Mucosa of descending colon (tissue), 3 donors: ENCODE measurements around the gene SNX11. TPM values are rescaled to one million over a fixed set of nuclear protein-coding genes. Genes with fewer than 3 reads are reported as not detected.
"Not testable (repeated sequence)": the region's sequence is repeated elsewhere in the genome, so short reads cannot be mapped to it uniquely, and the experiment has no call there.

Experiments used
- ATAC-seq: fragments of 200-7000 bp; cut with Tn5 transposase; one replicate; pipeline ENCODE4 v1.9.1; 2020; ENCODE audit warnings: mild to moderate bottlenecking, moderate library complexity
- DNase-seq, 3 donors: peaks; one replicate each; pipeline ENCODE4 v3.0.0-alpha.2; 2020
- H3K36me3 ChIP-seq: fragments of 200-600 bp; one replicate; pipeline ENCODE4 v1.8.0; 2021; ENCODE audit warnings: low read depth, mild to moderate bottlenecking
- H3K4me1 ChIP-seq: fragments of 200-600 bp; one replicate; pipeline ENCODE4 v1.8.0; 2021; ENCODE audit warnings: low read depth, mild to moderate bottlenecking
- H3K4me3 ChIP-seq: fragments of 200-600 bp; one replicate; pipeline ENCODE4 v1.8.0; 2021; ENCODE audit warnings: mild to moderate bottlenecking
- H3K9me3 ChIP-seq: fragments of 200-600 bp; one replicate; pipeline ENCODE4 v1.8.0; 2021; ENCODE audit warnings: mild to moderate bottlenecking
- intact Hi-C, 2 donors: fragments of 100-400 bp; cut with DNase I in 1 of 2; cut with micrococcal nuclease in 1 of 2; formaldehyde crosslinking; loops; one replicate each; pipeline versions ENCODE4 v1.11.0 to v1.11.1; 2022; cut with DNase I, micrococcal nuclease
- total RNA-seq, 3 donors: library from RNA; stranded (reverse); fragmentation: NEBNext Ultra II Directional in 2 of 3; extraction: Animal tissue kit (Norgen Biotek cat#: 25700) in 2 of 3; gene quantifications; one replicate each; pipeline versions ENCODE4 v1.2.1 to v1.2.4, GENCODE V29; 2021 to 2023
- TF ChIP-seq, protein P1 (sequence below): fragments of 200-600 bp; IDR thresholded peaks from one replicate; pipeline ENCODE4 v1.8.0; 2022; ENCODE audit warnings: antibody characterized with exemption, mild to moderate bottlenecking
- donor health status: DM: no; HTN: no; CAD: no; lungs with moderate emphysema.
- donor health status: DM: no; HTN: no; CAD: no.
- donor health status: DM: no; HTN: yes; CAD: no.

SNX11 gene
- total RNA-seq, 3 donors from 2014 or later, result 25.4 to 26.5 (median 25.4) TPM

DNA sequence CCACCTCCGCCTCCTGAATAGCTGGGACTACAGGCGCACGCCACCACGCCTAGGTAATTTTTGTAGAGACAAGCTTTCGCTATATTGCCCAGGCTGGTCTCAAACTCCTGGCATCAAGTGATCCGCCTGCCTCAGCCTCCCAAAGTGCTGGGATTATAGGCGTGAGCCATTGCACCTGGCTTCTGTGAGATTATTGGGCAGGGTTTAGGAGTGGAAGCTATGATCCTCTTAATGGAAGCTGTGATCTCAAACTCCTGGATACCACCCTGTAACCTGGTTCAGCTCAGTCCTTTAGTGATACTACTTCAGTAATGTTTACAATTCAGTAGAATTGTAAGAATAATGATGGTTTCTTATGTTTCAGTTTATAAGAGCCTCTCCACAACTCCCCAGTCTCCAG, 45.3 kb upstream of the SNX11 start:
- Histone ChIP-seq H3K4me3 (no peak overlapping the region), H3K36me3 (peaks cover 14% of the 10 kb centered on the region), H3K4me1 (no peaks in the 10 kb centered on the region), H3K9me3 (no peaks in the 10 kb centered on the region)
- DNase-seq (no peak), ATAC-seq (no peak)
- TF ChIP-seq, protein P1, sequence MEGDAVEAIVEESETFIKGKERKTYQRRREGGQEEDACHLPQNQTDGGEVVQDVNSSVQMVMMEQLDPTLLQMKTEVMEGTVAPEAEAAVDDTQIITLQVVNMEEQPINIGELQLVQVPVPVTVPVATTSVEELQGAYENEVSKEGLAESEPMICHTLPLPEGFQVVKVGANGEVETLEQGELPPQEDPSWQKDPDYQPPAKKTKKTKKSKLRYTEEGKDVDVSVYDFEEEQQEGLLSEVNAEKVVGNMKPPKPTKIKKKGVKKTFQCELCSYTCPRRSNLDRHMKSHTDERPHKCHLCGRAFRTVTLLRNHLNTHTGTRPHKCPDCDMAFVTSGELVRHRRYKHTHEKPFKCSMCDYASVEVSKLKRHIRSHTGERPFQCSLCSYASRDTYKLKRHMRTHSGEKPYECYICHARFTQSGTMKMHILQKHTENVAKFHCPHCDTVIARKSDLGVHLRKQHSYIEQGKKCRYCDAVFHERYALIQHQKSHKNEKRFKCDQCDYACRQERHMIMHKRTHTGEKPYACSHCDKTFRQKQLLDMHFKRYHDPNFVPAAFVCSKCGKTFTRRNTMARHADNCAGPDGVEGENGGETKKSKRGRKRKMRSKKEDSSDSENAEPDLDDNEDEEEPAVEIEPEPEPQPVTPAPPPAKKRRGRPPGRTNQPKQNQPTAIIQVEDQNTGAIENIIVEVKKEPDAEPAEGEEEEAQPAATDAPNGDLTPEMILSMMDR, result no peak
- intact Hi-C loops, result no loop called here

DNA sequence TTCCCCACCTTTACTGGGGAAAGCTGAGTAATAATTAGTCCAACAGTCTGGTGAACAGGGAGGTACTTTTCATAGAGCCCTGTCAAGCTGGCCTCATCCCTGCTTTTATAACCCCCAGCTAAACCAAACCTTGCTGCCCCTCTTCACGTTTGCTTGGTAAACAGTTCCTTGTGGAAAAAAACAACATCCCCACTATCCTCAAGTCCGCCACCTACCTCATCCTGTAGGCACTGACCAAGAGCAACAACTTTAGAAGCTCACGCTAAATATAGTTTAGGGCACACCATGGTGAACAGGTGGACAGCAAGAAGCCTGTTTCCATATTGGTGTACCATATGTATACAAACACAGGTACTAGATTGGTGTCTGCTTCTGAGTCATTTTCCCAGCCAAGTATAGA, 42.9 kb upstream of the SNX11 start:
- DNase-seq (no peak), ATAC-seq (no peak)
- Histone ChIP-seq H3K4me1 (no peaks in the 10 kb centered on the region), H3K4me3 (no peak overlapping the region), H3K36me3 (peaks cover 6% of the 10 kb centered on the region), H3K9me3 (no peaks in the 10 kb centered on the region)
- TF ChIP-seq, protein P1, result no peak
- intact Hi-C loops, result no loop called here

GRCh38 chr17:48066192-48066591, 41.4 kb upstream of the SNX11 start:
- Histone ChIP-seq H3K4me3 (no peak overlapping the region), H3K9me3 (no peaks in the 10 kb centered on the region), H3K4me1 (no peaks in the 10 kb centered on the region), H3K36me3 (peaks cover 6% of the 10 kb centered on the region)
- DNase-seq, result no peak
- intact Hi-C loops, result no loop called here
- TF ChIP-seq, protein P1, result no peak
- no peak for ATAC-seq

DNA sequence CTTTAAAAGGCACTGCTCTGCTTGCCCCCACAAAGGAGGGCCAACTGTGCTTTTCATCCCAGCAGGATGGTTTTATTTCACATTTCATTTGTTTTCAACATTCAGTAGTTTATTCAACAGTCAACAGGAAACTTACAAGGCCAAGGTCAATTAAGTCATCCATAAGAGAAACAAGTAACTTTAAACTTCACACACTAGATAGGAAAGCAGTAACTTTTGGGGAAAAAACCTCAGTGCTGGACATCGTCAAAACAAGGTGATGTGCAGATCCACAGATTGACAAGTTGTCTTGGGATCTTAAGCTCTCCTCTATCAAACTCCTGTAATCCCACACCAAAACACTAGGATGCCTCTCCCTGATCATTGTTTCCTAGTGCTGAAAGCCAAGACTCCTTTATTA, 40.9 kb upstream of the SNX11 start:
- Histone ChIP-seq H3K9me3 (no peaks in the 10 kb centered on the region), H3K36me3 (peaks cover 6% of the 10 kb centered on the region), H3K4me1 (no peaks in the 10 kb centered on the region), H3K4me3 (no peak overlapping the region)
- DNase-seq (no peak), ATAC-seq (no peak)
- intact Hi-C loops, result no loop called here
- TF ChIP-seq, protein P1, result no peak

DNA sequence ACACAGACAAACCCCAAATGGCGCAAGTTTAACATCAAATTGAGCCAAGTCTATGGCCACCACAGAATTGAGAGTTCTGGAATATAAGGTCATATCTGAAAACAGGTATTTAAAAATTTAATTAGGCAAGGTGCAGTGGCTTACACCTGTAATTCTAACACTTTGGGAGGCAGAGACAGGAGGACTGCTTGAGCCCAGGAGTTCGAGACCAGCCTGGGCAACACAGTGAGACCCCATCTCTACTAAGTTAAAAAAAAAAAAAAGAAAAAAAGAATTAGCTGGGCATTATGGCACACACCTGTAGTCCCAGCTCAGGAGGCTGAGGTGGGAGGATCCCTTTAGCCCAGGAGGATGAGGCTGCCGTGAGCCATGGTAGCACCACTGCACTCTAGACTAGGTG, 40.3 kb upstream of the SNX11 start:
- no peaks in the 10 kb centered on the region for H3K9me3 ChIP-seq
- H3K36me3 ChIP-seq, result peaks cover 1% of the 10 kb centered on the region
- H3K4me1 ChIP-seq, result no peaks in the 10 kb centered on the region
- DNase-seq, result no peak
- TF ChIP-seq, protein P1, result no peak
- no peak overlapping the region for H3K4me3 ChIP-seq
- no peak for ATAC-seq
- intact Hi-C loops, result no loop called here

DNA sequence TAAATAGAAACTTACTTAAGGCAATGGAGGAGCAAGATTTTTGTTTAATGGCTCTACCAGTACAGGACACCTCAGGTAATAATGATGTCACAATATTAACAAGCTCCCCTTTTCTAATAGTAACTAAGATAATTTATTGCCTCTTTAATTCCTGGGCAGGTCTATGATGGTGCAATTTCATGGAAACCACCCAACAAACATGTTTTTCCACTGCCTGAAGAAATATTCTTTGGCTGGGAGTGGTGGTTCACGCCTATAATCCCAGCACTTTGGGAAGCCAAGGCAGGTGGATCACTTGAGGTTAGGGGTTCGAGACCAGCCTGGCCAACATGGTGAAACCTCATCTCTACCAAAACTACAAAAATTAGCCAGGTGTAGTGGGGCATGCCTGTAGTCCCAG, 39.8 kb upstream of the SNX11 start:
- H3K9me3 ChIP-seq, H3K36me3 ChIP-seq, intact Hi-C loops, H3K4me3 ChIP-seq, DNase-seq, ATAC-seq, H3K4me1 ChIP-seq: not testable (repeated sequence)
